Mesenchymal stem cell (in vitro differentiated cells and primary cell): Measurements from ENCODE around the gene NDUFAF8.

ENCODE experiments used
- DNase-seq: peaks from one replicate; pipeline ENCODE4 v3.0.0-alpha.2; 2013
- H2AFZ ChIP-seq: one replicate; pipeline ENCODE4 v1.6.1; 2013; ENCODE audit warnings: low read depth, mild to moderate bottlenecking, control low read depth, inconsistent platforms, low read length, moderate library complexity
- H2AK5ac ChIP-seq: 2 replicates; pipeline ENCODE4 v1.6.1; 2013; ENCODE audit warnings: low read length, moderate library complexity, mild to moderate bottlenecking, inconsistent platforms; ENCODE audit not compliant: severe bottlenecking
- H2BK120ac ChIP-seq: one replicate; pipeline ENCODE4 v1.6.1; 2013; ENCODE audit warnings: low read depth, mild to moderate bottlenecking, inconsistent platforms, low read length, moderate library complexity
- H2BK12ac ChIP-seq, 2 experiments: one replicate each; pipeline ENCODE4 v1.6.1; 2013; ENCODE audit warnings: inconsistent platforms in 2 of 2, low read length in 2 of 2, mild to moderate bottlenecking in 2 of 2, moderate library complexity in 2 of 2, control low read depth in 1 of 2
- H2BK15ac ChIP-seq: one replicate; pipeline ENCODE4 v1.6.1; 2013; ENCODE audit warnings: mild to moderate bottlenecking, low read depth, inconsistent platforms; ENCODE audit not compliant: poor library complexity, severe bottlenecking
- H2BK5ac ChIP-seq: 2 replicates; pipeline ENCODE4 v1.6.1; 2013; ENCODE audit warnings: low read depth, mild to moderate bottlenecking, low read length, control low read depth, inconsistent platforms; ENCODE audit not compliant: poor library complexity, severe bottlenecking
- H3K14ac ChIP-seq, 2 experiments: one replicate each; pipeline ENCODE4 v1.6.1; 2013; ENCODE audit warnings: inconsistent platforms in 2 of 2, low read length in 2 of 2, control low read depth in 1 of 2, mild to moderate bottlenecking in 1 of 2, moderate library complexity in 1 of 2
- H3K18ac ChIP-seq, 2 experiments: one replicate each; pipeline ENCODE4 v1.6.1; 2013; ENCODE audit warnings: inconsistent platforms in 2 of 2, low read length in 2 of 2, control low read depth in 1 of 2, low read depth in 1 of 2, mild to moderate bottlenecking in 1 of 2
- H3K23ac ChIP-seq, 2 experiments: one replicate each; pipeline ENCODE4 v1.6.1; 2013; ENCODE audit warnings: inconsistent platforms in 2 of 2, low read length in 2 of 2, mild to moderate bottlenecking in 2 of 2, moderate library complexity in 2 of 2, control low read depth in 1 of 2
- H3K27ac ChIP-seq: 2 replicates; pipeline ENCODE4 v1.5.1; 2013; ENCODE audit warnings: mild to moderate bottlenecking, moderate library complexity, low read length, control low read depth, inconsistent platforms; ENCODE audit not compliant: poor library complexity, severe bottlenecking
- H3K27me3 ChIP-seq, 2 experiments: 2 replicates each; pipeline versions ENCODE4 v1.6.1 to v1.7.0; 2013; ENCODE audit warnings: low read length in 2 of 2, mild to moderate bottlenecking in 2 of 2, moderate library complexity in 2 of 2, control low read depth in 1 of 2, inconsistent platforms in 1 of 2; ENCODE audit not compliant: control insufficient read depth in 1 of 2, insufficient read depth in 1 of 2
- H3K36me3 ChIP-seq, 2 experiments: 2 replicates each; pipeline versions ENCODE4 v1.6.1 to v1.7.0; 2013; ENCODE audit warnings: low read length in 2 of 2, control low read depth in 1 of 2, inconsistent platforms in 1 of 2, low read depth in 1 of 2, mild to moderate bottlenecking in 1 of 2; ENCODE audit not compliant: insufficient read depth in 2 of 2, control insufficient read depth in 1 of 2
- H3K4ac ChIP-seq, 2 experiments: one replicate each; pipeline ENCODE4 v1.6.1; 2013; ENCODE audit warnings: inconsistent platforms in 2 of 2, low read length in 2 of 2, mild to moderate bottlenecking in 2 of 2, moderate library complexity in 2 of 2, control low read depth in 1 of 2, low read depth in 1 of 2
- H3K4me1 ChIP-seq: 2 replicates; pipeline ENCODE4 v1.6.1; 2013; ENCODE audit warnings: low read depth, low read length, control low read depth; ENCODE audit not compliant: control insufficient read depth, insufficient read depth
- H3K4me2 ChIP-seq: 2 replicates; pipeline ENCODE4 v1.6.1; 2013; ENCODE audit warnings: low read length, mild to moderate bottlenecking, inconsistent platforms; ENCODE audit not compliant: poor library complexity, severe bottlenecking
- H3K4me3 ChIP-seq, 2 experiments: 2 replicates each; pipeline versions ENCODE4 v1.5.1 to v1.7.0; 2013; ENCODE audit warnings: low read length in 2 of 2, mild to moderate bottlenecking in 2 of 2, control low read depth in 1 of 2, low read depth in 1 of 2; ENCODE audit not compliant: insufficient read depth in 1 of 2
- H3K79me1 ChIP-seq: replicated peaks from 2 replicates; pipeline ENCODE4 v1.6.1; 2013; ENCODE audit warnings: mild to moderate bottlenecking, control low read depth, low read length, inconsistent platforms; ENCODE audit not compliant: poor library complexity, severe bottlenecking
- H3K9ac ChIP-seq: 2 replicates; pipeline ENCODE4 v1.7.0; 2013; ENCODE audit warnings: mild to moderate bottlenecking, low read length, moderate library complexity
- H3K9me3 ChIP-seq: 2 replicates; pipeline ENCODE4 v1.7.0; 2013; ENCODE audit warnings: mild to moderate bottlenecking, low read length; ENCODE audit not compliant: control insufficient read depth
- H4K8ac ChIP-seq: one replicate; pipeline ENCODE4 v1.6.1; 2013; ENCODE audit warnings: inconsistent platforms, mild to moderate bottlenecking, low read length, moderate library complexity
- H4K91ac ChIP-seq: one replicate; pipeline ENCODE4 v1.6.1; 2013; ENCODE audit warnings: mild to moderate bottlenecking, low read length, inconsistent platforms
- WGBS: methylation state at CpG from one replicate; pipeline ENCODE4 v1.1.7; 2013; ENCODE audit warnings: mixed read lengths; 5-methylcytosine and 5-hydroxymethylcytosine counted together

The NDUFAF8 gene

GRCh38 chr17:81237591-81238489, 1.3 kb upstream of the NDUFAF8 start:
- Histone ChIP-seq H2AFZ (peak overlapping the region; percentile 15), H2BK12ac (no peak overlapping the region), H3K23ac (peak overlapping the region in 1 of 2 experiments; percentile 57), H3K9ac (peak overlapping the region; percentile 93), H3K36me3 (peaks cover 17 to 65% of the 10 kb centered on the region in 2 experiments), H3K27ac (no peak overlapping the region), H3K4me1 (peaks cover 43% of the 10 kb centered on the region), H3K18ac (no peak overlapping the region), H2BK5ac (no peak overlapping the region), H3K4ac (no peak overlapping the region), H2BK15ac (no peak overlapping the region), H3K9me3 (no peaks in the 10 kb centered on the region), H3K4me3 (peak overlapping the region; percentile 93 to 98), H3K14ac (peak overlapping the region in 1 of 2 experiments; percentile 19), H2AK5ac (no peak overlapping the region), H3K4me2 (peak overlapping the region; percentile 92), H4K8ac (no peak overlapping the region), H2BK120ac (no peak overlapping the region), H3K27me3 (no peaks in the 10 kb centered on the region), H4K91ac (no peak overlapping the region), H3K79me1 (peaks cover 71% of the 10 kb centered on the region)
- no peak for DNase-seq
- WGBS: 66% methylated on average over 36 of the region's 36 CpGs

GRCh38 chr17:81238490-81238814, 666 bp upstream of the NDUFAF8 start:
- Histone ChIP-seq H3K4me1 (peaks cover 43% of the 10 kb centered on the region), H3K18ac (peak overlapping the region in 1 of 2 experiments; percentile 74), H4K91ac (peak overlapping the region; percentile 81), H2BK120ac (peak overlapping the region; percentile 43), H2BK15ac (no peak overlapping the region), H3K4me3 (peak overlapping the region; percentile 93 to 98), H3K79me1 (peaks cover 70% of the 10 kb centered on the region), H2AFZ (peak overlapping the region; percentile 83), H3K9ac (peak overlapping the region; percentile 93), H3K4me2 (peak overlapping the region; percentile 92), H3K23ac (peak overlapping the region in 1 of 2 experiments; percentile 99), H3K9me3 (no peaks in the 10 kb centered on the region), H2BK5ac (no peak overlapping the region), H3K36me3 (peaks cover 17 to 65% of the 10 kb centered on the region in 2 experiments), H3K4ac (peak overlapping the region in 1 of 2 experiments; percentile 84), H3K27me3 (no peaks in the 10 kb centered on the region), H3K27ac (no peak overlapping the region), H3K14ac (peak overlapping the region in 1 of 2 experiments; percentile 94), H4K8ac (peak overlapping the region; percentile 82), H2BK12ac (peak overlapping the region in 1 of 2 experiments; percentile 11), H2AK5ac (no peak overlapping the region)
- WGBS: 1% methylated on average over 26 of the region's 26 CpGs
- no peak for DNase-seq

- peak overlapping the region in 1 of 2 experiments; percentile 51 for H3K23ac ChIP-seq
- H3K14ac ChIP-seq: peak overlapping the region in 1 of 2 experiments; percentile 78
- 23% methylated on average over 37 of the region's 37 CpGs for WGBS
- H3K18ac ChIP-seq: peak overlapping the region in 1 of 2 experiments; percentile 92
- peak overlapping the region; percentile 64 for H3K4me2 ChIP-seq
- peak overlapping the region; percentile 13 for H2AK5ac ChIP-seq
- peaks cover 48% of the 10 kb centered on the region for H3K4me1 ChIP-seq
- H2BK12ac ChIP-seq: peak overlapping the region in 1 of 2 experiments; percentile 21
- peak overlapping the region; percentile 73 for H3K27ac ChIP-seq
- H3K27me3 ChIP-seq: no peaks in the 10 kb centered on the region
- no peaks in the 10 kb centered on the region for H3K9me3 ChIP-seq
- H2BK15ac ChIP-seq: no peak overlapping the region
- peak overlapping the region; percentile 94 for H4K91ac ChIP-seq
- H3K36me3 ChIP-seq: peaks cover 17 to 56% of the 10 kb centered on the region in 2 experiments
- peak overlapping the region; percentile 69 for H2BK5ac ChIP-seq
- no peak overlapping the region for H2BK120ac ChIP-seq
- H3K4me3 ChIP-seq: peak overlapping the region; percentile 94 to 95
- peak; percentile 31 for DNase-seq
- peaks cover 58% of the 10 kb centered on the region for H3K79me1 ChIP-seq
- peak overlapping the region; percentile 92 for H4K8ac ChIP-seq
- peak overlapping the region; percentile 93 for H3K9ac ChIP-seq
- peak overlapping the region; percentile 20 to 56 for H3K4ac ChIP-seq
- H2AFZ ChIP-seq: peak overlapping the region; percentile 72
These were observed 817 bp downstream of the NDUFAF8 start for GRCh38 chr17:81239714-81240555.
